GM19397 (cell line): Measurements from ENCODE around the gene GUK1.
"Not testable (repeated sequence)": the region's sequence is repeated elsewhere in the genome, so short reads cannot be mapped to it uniquely, and the experiment has no call there.

Experiments
- ATAC-seq: cut with Tn5 transposase; IDR thresholded peaks from one replicate; pipeline ENCODE4 v1.9.1; 2021; ENCODE audit warnings: mild to moderate bottlenecking, moderate library complexity; ENCODE audit not compliant: unreplicated experiment

The GUK1 gene

DNA sequence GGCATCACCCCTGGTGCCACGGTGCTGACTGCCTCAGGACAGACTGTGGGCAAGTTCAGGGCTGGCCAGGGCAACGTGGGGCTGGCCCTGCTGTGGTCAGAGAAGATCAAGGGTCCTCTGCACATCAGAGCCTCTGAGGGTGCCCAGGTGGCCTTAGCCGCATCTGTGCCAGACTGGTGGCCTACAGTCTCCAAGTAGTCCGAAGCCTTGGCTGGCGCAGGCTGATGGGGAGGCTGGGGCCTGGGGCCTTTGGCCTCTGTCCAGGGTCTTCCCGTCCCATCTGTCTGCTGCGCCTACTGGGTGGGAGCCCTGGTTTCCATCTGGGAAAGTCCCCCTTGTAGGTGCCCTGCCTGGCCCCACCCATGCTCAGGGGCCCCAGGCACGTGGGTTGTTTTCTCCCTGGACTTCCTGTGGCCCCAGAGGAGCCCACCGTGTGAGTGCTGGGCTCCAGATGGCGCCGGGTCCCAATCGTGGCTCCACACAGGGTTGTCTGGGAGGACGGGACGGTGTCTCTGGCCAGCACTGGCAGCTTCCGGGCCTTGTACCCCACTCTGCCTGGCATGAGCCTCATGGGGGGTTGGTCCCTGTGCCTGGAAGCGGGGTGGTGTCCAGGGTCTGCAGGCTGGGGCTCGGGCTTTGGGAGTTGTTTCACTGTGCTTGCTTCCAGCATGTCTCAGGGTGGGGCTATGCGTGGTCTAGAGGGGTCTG lies 35.4 kb downstream of the GUK1 start:
- ATAC-seq: no peak

DNA sequence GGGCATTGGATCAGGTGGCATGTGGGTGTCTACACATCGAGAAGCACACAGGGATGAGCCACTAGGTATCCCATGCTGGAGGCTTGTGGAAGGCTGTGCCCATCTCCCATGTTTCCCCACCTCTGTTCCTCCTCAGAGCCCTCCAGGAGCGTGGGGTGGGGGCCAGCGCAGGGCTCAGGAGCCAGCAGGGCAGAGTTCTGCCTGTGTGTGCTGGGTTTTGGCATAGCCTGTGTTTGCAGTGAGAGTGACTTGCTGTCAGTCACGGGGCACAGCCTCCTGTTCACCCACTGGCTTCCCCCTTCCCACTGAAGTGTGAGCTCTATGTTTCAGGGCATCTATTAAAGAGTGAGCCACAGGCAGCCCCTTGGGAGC lies 35.9 kb downstream of the GUK1 start:
- no peak for ATAC-seq

GRCh38 chr1:228176461-228177182 lies 36.5 kb downstream of the GUK1 start:
- no peak for ATAC-seq

- ATAC-seq: no peak
These were observed 37.0 kb downstream of the GUK1 start for GRCh38 chr1:228177183-228177475.

DNA sequence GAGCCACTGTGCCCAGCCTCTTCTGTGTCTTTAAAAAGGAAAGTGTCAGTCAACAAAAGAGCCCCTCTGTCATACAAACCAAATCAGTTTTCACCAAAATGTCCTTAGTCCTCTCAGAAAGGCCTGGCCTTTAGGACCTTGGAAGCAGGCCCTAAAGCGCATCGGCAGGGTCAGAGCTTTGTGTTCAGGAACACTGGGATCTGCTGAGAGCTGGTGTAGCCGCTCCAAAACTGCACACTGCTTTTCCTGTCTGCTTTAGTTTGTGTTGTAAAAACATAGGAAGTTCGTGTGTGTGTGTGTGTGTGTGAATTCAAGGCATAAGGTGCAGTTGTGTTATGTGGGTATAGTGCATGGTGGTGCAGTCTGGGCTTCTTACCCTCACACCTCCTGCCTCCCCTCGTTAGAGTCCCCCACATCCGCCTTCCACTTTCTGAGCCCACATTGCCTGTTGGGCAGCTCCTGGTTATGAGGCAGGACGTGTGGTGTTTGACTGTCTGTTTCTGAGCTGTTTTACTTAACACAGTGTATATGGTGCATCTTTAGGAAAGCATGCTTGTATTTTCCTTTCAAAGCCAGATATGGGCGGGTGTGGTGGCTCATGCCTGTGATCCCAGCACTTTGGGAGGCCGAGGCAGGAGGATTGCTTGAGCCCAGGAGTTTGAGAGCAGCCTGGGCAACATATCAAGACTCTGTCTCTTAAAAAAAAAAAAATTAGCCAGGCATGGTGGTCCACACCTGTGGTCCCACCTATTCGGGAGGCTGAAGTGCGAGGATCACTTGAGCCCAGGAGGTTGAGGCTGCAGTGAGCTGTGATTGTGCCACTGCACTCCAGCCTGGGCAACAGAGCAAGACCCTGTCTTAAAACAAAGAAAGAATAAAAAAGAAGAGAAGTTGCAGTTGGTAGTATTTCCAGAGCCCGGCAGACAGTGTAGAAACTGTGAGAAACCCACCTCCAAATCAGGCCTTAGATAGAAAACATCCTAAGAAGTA lies 37.9 kb downstream of the GUK1 start:
- ATAC-seq: no peak

- ATAC-seq: no peak
These were observed 38.9 kb downstream of the GUK1 start for GRCh38 chr1:228178737-228179684.

DNA sequence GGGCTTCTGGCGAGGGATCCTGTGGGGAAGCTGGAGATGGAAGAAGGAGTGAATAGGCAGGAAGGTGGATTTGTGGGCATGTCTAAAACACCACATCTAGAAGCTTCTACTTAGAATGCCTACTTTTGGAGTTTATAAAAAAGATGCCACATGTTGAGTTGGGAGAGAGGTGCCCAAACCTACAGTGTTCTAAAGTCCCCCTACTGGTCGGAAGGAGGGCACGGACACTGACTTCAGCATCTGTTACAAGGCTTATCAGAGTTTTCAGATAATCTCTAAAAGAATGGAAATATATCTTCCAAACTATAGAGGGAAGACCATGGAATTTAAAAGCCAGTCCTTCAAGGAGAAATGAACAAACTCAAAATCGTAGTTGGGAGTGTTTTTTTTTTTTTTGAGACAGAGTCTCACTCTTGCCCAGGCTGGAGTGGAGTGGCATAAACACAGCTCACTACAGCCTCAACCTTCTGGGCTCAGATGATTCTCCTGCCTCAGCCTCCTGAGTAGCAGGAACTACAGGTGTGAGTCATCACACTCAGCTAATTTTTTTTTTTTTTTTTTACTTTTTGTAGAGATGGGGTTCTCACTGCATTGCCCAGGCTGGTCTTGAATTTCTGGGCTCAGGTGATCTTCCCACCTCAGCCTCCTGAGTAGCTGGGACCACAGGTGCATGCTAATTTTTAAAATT lies 40.3 kb downstream of the GUK1 start:
- no peak for ATAC-seq

GRCh38 chr1:228180959-228181644 lies 41.0 kb downstream of the GUK1 start:
- no peak for ATAC-seq

- ATAC-seq: no peak
These were observed 41.6 kb downstream of the GUK1 start for GRCh38 chr1:228181645-228182034.

DNA sequence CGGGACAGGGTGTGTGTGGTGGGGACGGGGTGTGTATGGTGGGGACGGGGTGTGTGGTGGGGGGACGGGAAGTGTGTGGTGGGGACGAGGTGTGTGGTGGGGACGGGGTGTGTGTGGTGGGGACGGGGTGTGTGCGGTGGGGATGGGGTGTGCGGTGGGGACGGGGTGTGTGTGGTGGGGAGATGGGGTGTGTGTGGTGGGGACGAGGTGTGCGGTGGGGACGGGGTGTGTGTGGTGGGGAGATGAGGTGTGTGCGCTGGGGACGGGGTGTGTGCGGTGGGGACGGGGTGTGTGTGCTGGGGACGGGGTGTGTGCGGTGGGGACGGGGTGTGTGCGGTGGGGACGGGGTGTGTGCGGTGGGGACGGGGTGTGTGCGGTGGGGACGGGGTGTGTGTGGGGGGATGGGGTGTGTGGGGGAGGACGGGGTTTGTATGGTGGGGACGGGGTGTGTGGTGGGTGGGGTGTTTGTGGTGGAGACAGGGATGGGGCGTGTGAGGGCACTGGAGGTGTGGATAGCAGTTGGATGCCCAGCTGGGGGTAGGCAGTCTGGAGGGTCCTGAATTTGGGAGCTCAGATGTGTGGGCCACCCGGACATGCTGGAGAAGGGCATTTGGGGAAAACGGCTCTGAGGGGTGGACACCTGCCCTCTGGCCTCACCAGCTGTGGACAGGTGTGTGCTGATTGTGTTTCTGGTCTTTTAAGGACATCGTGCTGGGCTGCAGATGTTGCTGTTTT lies 42.4 kb downstream of the GUK1 start:
- no peak for ATAC-seq

GRCh38 chr1:228184152-228184551 lies 44.1 kb downstream of the GUK1 start:
- ATAC-seq: no peak

DNA sequence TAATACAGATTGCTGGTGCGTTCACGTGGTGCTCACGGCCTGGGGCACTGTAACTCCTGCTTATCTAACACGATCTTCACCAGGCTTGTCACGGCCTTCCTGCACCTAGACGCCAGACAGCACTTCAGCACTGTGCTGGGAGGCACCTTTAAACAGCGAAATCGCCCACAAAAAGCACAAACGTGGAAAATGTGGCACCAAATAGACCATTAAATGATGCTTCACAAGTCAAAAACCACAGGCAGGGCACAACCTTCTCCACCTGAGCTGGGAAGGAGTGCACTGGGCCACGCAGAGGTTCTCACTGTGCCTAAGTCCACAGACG lies 45.5 kb downstream of the GUK1 start:
- no peak for ATAC-seq

GRCh38 chr1:228188249-228188648 lies 48.2 kb downstream of the GUK1 start:
- ATAC-seq: not testable (repeated sequence)

- no peak for ATAC-seq
These were observed 50.1 kb downstream of the GUK1 start for GRCh38 chr1:228190182-228190581.

GRCh38 chr1:228190778-228191177 lies 50.7 kb downstream of the GUK1 start:
- no peak for ATAC-seq

- ATAC-seq: no peak
These were observed 54.4 kb downstream of the GUK1 start for GRCh38 chr1:228194436-228194835.

DNA sequence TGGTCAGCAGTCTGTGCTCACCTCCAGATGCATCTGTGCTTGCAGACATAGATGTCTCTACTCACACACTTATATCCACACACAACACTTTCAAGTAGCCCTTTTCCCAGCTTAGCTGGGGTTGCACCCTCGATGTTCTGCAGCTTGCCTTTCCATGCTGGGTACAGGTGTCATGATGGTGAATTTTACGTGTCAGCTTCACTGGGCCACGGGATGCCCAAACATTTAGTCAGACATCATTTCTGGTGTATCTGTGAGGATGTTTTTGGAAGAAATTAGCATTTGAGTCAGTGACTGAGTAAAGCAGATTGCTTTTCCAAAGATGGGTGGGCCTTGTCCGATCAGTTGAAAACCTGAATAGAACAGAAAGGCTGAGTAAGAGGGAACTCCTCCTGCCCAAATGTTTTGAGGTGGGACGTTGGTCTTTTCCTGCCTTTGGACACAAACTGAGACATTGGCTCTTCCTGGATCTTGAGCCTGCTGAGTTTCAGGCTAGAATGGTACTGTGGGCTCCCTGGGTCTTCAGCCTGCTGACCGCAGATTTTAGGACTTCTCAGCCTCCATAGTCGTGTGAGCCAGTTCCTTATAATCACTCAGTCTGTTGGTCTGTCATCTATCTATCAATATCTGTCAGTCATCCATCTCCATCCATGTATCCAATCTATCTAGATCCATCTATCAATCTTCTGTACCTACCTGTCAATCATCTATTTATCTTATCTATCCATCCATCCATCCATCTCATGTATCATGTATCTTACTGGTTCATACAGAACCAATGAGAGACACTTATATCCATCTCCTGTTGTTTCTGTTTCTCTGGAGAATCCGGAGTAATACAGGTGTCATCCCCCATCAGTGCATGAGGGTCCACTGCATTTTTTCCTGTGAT lies 55.1 kb downstream of the GUK1 start:
- no peak for ATAC-seq
